HCT116 (cell line): ENCODE results near the gene PSMB7. TPM values are rescaled to one million over a fixed set of nuclear protein-coding genes. Genes with fewer than 3 reads are reported as not detected.

ENCODE experiments used
- ATAC-seq: fragments of 200-7000 bp; cut with Tn5 transposase; 2 replicates; pipeline ENCODE4 v1.9.1; 2020; ENCODE audit warnings: mild to moderate bottlenecking, moderate library complexity
- BruUV-seq: library from RNA; stranded (reverse); fragments of 400-500 nt; replicated peaks from 2 replicates; lab custom pipeline; 2021; lab: Mats Ljungman, UMichigan
- CTCF ChIA-PET: fragments of 300-600 bp; sonication (Branson Sonifier 250); formaldehyde crosslinking; loops from one replicate; lab custom pipeline; 2021; ENCODE audit warnings: antibody characterized with exemption; lab: Charles Lee
- POLR2A ChIA-PET: fragments of 300-600, 350-600 bp; sonication (Branson Sonifier 250); formaldehyde crosslinking; loops from one replicate; lab custom pipeline; 2021; ENCODE audit warnings: antibody characterized with exemption; lab: Charles Lee
- RAD21 ChIA-PET, 2 experiments: fragments of 300-600 bp; sonication (Branson Sonifier 250); formaldehyde crosslinking; loops; one replicate each; lab custom pipeline; 2023; ENCODE audit warnings: low total read pairs in 2 of 2; ENCODE audit not compliant: uncharacterized antibody in 2 of 2, unreplicated experiment in 2 of 2, low non-redundant PET in 1 of 2; lab: Charles Lee
- DNase-seq: peaks from one replicate; pipeline ENCODE4 v3.0.0-alpha.2; 2010; ENCODE audit warnings: low read depth, low spot score
- H2AFZ ChIP-seq: fragments of 200-600 bp; shearing (Covaris generic), sonication (generic); 2 replicates; pipeline ENCODE4 v1.6.1; 2017; ENCODE audit warnings: low read depth, mixed run types, mixed read lengths, antibody characterized with exemption, low read length; ENCODE audit not compliant: poor library complexity, severe bottlenecking
- H3K27ac ChIP-seq: 2 replicates; pipeline ENCODE4 v1.5.1; 2012; ENCODE audit warnings: low read depth, low read length
- H3K27me3 ChIP-seq: fragments of 200-600 bp; sonication (generic); 2 replicates; pipeline ENCODE4 v1.6.1; 2016; ENCODE audit warnings: mixed run types, low read length, mixed read lengths; ENCODE audit not compliant: insufficient read depth
- H3K36me3 ChIP-seq, 2 experiments: fragments of 200-500 bp in 1 of 2; fragments of 200-600 bp in 1 of 2; sonication (Bioruptor generic) in 1 of 2; sonication (generic) in 1 of 2; 2 replicates each; pipeline versions ENCODE4 v1.5.1 to v1.6.1; 2014 to 2016; ENCODE audit warnings: low read length in 2 of 2, inconsistent platforms in 1 of 2, mixed read lengths in 1 of 2, mixed run types in 1 of 2; ENCODE audit not compliant: insufficient read depth in 2 of 2, control insufficient read depth in 1 of 2
- H3K4me1 ChIP-seq, 2 experiments: fragments of 200-600 bp in 1 of 2; sonication (generic) in 1 of 2; 2 replicates each; pipeline versions ENCODE4 v1.5.1 to v1.6.1; 2012 to 2017; ENCODE audit warnings: low read length in 2 of 2, inconsistent platforms in 1 of 2, mild to moderate bottlenecking in 1 of 2, mixed read lengths in 1 of 2, mixed run types in 1 of 2, moderate library complexity in 1 of 2; ENCODE audit not compliant: insufficient read depth in 2 of 2, control insufficient read depth in 1 of 2
- H3K4me2 ChIP-seq: fragments of 200-600 bp; sonication (generic); 2 replicates; pipeline ENCODE4 v1.6.1; 2017; ENCODE audit warnings: mixed run types, low read length, mixed read lengths
- H3K4me3 ChIP-seq, 2 experiments: fragments of 200-600 bp in 1 of 2; sonication (generic) in 1 of 2; replicated peaks in 1 of 2; 2 replicates each; pipeline ENCODE4 v1.5.1; 2011 to 2016; ENCODE audit warnings: low read length in 2 of 2, control low read depth in 1 of 2, low read depth in 1 of 2, mild to moderate bottlenecking in 1 of 2, mixed read lengths in 1 of 2, mixed run types in 1 of 2
- H3K79me2 ChIP-seq: fragments of 200-600 bp; sonication (generic); 2 replicates; pipeline ENCODE4 v1.6.1; 2017; ENCODE audit warnings: mild to moderate bottlenecking, mixed run types, low read length, moderate library complexity, mixed read lengths; ENCODE audit not compliant: insufficient read depth
- H3K9ac ChIP-seq: fragments of 200-600 bp; sonication (generic); 2 replicates; pipeline ENCODE4 v1.6.1; 2016; ENCODE audit warnings: low read length, mixed read lengths
- H3K9me2 ChIP-seq: fragments of 200-600 bp; sonication (generic), shearing (Covaris generic); 2 replicates; pipeline ENCODE4 v1.6.1; 2017; ENCODE audit warnings: mixed run types, mild to moderate bottlenecking, moderate library complexity; ENCODE audit not compliant: insufficient read depth
- H3K9me3 ChIP-seq, 2 experiments: fragments of 200-500 bp in 1 of 2; fragments of 200-600 bp in 1 of 2; sonication (Bioruptor generic) in 1 of 2; sonication (generic) in 1 of 2; 2 replicates each; pipeline ENCODE4 v1.6.1; 2014 to 2017; ENCODE audit warnings: low read length in 2 of 2, mixed read lengths in 2 of 2, inconsistent platforms in 1 of 2, low read depth in 1 of 2, mild to moderate bottlenecking in 1 of 2, mixed run types in 1 of 2, moderate library complexity in 1 of 2; ENCODE audit not compliant: control insufficient read depth in 1 of 2, insufficient read depth in 1 of 2
- H4K20me1 ChIP-seq: fragments of 200-600 bp; sonication (generic), shearing (Covaris generic); 2 replicates; pipeline ENCODE4 v1.6.1; 2017; ENCODE audit warnings: mixed run types, mild to moderate bottlenecking, moderate library complexity; ENCODE audit not compliant: insufficient read depth
- CBX3 ChIP-seq: IDR thresholded peaks from 2 replicates; pipeline ENCODE4 v1.6.1; 2012; ENCODE audit warnings: low read depth
- CEBPB ChIP-seq: IDR thresholded peaks from 2 replicates; pipeline ENCODE4 v1.6.1; 2012; ENCODE audit warnings: low read depth
- CTCF ChIP-seq, 3 experiments: fragments of 200-600 bp in 1 of 3; sonication (generic) in 1 of 3; IDR thresholded peaks in 2 of 3; conservative IDR thresholded peaks in 1 of 3; 2 replicates each; pipeline ENCODE4 v1.5.1; 2012 to 2017; ENCODE audit warnings: low read depth in 2 of 3, low read length in 2 of 3, antibody characterized with exemption in 1 of 3, borderline replicate concordance in 1 of 3, control low read depth in 1 of 3, mild to moderate bottlenecking in 1 of 3, mixed read lengths in 1 of 3, mixed run types in 1 of 3, moderate library complexity in 1 of 3; ENCODE audit not compliant: insufficient read depth in 1 of 3
- EGR1 ChIP-seq: IDR thresholded peaks from 2 replicates; pipeline ENCODE4 v1.6.1; 2012; ENCODE audit warnings: low read depth
- ELF1 ChIP-seq: IDR thresholded peaks from 2 replicates; pipeline ENCODE4 v1.6.1; 2012; ENCODE audit warnings: low read depth, borderline replicate concordance
- EZH2 ChIP-seq: fragments of 200-600 bp; sonication (generic); IDR thresholded peaks from 2 replicates; pipeline ENCODE4 v1.6.1; 2017; ENCODE audit warnings: antibody characterized with exemption, mixed run types
- FOSL1 ChIP-seq: IDR thresholded peaks from 2 replicates; pipeline ENCODE4 v1.6.1; 2012; ENCODE audit warnings: low read depth
- JUND ChIP-seq: IDR thresholded peaks from 2 replicates; pipeline ENCODE4 v1.6.1; 2012
- POLR2AphosphoS5 ChIP-seq: IDR thresholded peaks from 2 replicates; pipeline ENCODE4 v1.6.1; 2011; ENCODE audit warnings: mild to moderate bottlenecking, low read depth, low read length, moderate library complexity
- SIN3A ChIP-seq: IDR thresholded peaks from 2 replicates; pipeline ENCODE4 v1.6.1; 2012; ENCODE audit warnings: low read depth
- SP1 ChIP-seq: IDR thresholded peaks from 2 replicates; pipeline ENCODE4 v1.6.1; 2012; ENCODE audit warnings: low read depth
- SRF ChIP-seq: IDR thresholded peaks from 2 replicates; pipeline ENCODE4 v1.6.1; 2012; ENCODE audit warnings: low read depth
- TCF7L2 ChIP-seq: IDR thresholded peaks from 2 replicates; pipeline ENCODE4 v1.7.0; 2011; ENCODE audit warnings: borderline replicate concordance, inconsistent platforms; ENCODE audit not compliant: insufficient read depth, insufficient read length; ENCODE audit errors: extremely low read depth
- YY1 ChIP-seq: IDR thresholded peaks from 2 replicates; pipeline ENCODE4 v1.6.1; 2011; ENCODE audit warnings: low read length, low read depth, moderate library complexity, mild to moderate bottlenecking; ENCODE audit not compliant: insufficient replicate concordance; ENCODE audit errors: extremely low read depth
- ZFX ChIP-seq: fragments of 450-650 bp; IDR thresholded peaks from 2 replicates; pipeline ENCODE4 v1.6.1; 2017
- ZNF274 ChIP-seq: fragments of 200-500 bp; sonication (Bioruptor generic); IDR thresholded peaks from 2 replicates; pipeline ENCODE4 v1.6.1; 2014; ENCODE audit warnings: mild to moderate bottlenecking, low read depth, low read length, inconsistent platforms
- intact Hi-C: fragments of 100-400 bp; cut with micrococcal nuclease; formaldehyde crosslinking; loops from 2 replicates; pipeline ENCODE4 v1.10.0; 2022
- total RNA-seq: library from RNA; stranded (reverse); gene quantifications from one replicate; pipeline ENCODE4 v1.2.1, GENCODE V29; 2021; ENCODE audit not compliant: unreplicated experiment
- TF ChIP-seq, protein P1 (sequence below): IDR thresholded peaks from 2 replicates; pipeline ENCODE4 v1.6.1; 2012
- TF ChIP-seq, protein P2 (sequence below): IDR thresholded peaks from 2 replicates; pipeline ENCODE4 v1.6.1; 2011; ENCODE audit warnings: mild to moderate bottlenecking, low read length, moderate library complexity; ENCODE audit not compliant: insufficient replicate concordance; ENCODE audit errors: extremely low read depth
- TF ChIP-seq, protein P3 (sequence below): IDR thresholded peaks from 2 replicates; pipeline ENCODE4 v1.6.1; 2012

Gene PSMB7
- total RNA-seq, 1 experiment from 2014 or later = 222 TPM

GRCh38 chr9:124373386-124373785, 41.9 kb downstream of the PSMB7 start:
- no peaks in the 10 kb centered on the region for H3K9me3 ChIP-seq
- peaks cover 7% of the 10 kb centered on the region; the same call in 1 of the 2 replicates for H4K20me1 ChIP-seq
- ATAC-seq = no peak
- H3K36me3 ChIP-seq = no peaks in the 10 kb centered on the region; a peak in 1 of 4 replicates
- H3K9ac ChIP-seq = no peak overlapping the region
- no peak for DNase-seq
- ChIA-PET CTCF (no interaction called here), RAD21 (no interaction called here), POLR2A (no interaction called here)
- no peak for TF ChIP-seq CEBPB
- TF ChIP-seq, protein P1, sequence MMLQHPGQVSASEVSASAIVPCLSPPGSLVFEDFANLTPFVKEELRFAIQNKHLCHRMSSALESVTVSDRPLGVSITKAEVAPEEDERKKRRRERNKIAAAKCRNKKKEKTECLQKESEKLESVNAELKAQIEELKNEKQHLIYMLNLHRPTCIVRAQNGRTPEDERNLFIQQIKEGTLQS = no peak
- no peak for TF ChIP-seq TCF7L2
- TF ChIP-seq ZNF274 = no peak
- TF ChIP-seq SRF = no peak
- no peak for TF ChIP-seq SP1
- TF ChIP-seq, protein P2, sequence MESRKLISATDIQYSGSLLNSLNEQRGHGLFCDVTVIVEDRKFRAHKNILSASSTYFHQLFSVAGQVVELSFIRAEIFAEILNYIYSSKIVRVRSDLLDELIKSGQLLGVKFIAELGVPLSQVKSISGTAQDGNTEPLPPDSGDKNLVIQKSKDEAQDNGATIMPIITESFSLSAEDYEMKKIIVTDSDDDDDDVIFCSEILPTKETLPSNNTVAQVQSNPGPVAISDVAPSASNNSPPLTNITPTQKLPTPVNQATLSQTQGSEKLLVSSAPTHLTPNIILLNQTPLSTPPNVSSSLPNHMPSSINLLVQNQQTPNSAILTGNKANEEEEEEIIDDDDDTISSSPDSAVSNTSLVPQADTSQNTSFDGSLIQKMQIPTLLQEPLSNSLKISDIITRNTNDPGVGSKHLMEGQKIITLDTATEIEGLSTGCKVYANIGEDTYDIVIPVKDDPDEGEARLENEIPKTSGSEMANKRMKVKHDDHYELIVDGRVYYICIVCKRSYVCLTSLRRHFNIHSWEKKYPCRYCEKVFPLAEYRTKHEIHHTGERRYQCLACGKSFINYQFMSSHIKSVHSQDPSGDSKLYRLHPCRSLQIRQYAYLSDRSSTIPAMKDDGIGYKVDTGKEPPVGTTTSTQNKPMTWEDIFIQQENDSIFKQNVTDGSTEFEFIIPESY = no peak
- no peak for TF ChIP-seq POLR2AphosphoS5
- no peak for TF ChIP-seq EZH2
- no peak for TF ChIP-seq YY1
- no peak for TF ChIP-seq JUND
- TF ChIP-seq, protein P3, sequence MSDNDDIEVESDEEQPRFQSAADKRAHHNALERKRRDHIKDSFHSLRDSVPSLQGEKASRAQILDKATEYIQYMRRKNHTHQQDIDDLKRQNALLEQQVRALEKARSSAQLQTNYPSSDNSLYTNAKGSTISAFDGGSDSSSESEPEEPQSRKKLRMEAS = no peak
- no peak for TF ChIP-seq CTCF (IDR thresholded peaks at IDR 0.05 in 2 of 3, conservative IDR thresholded peaks at IDR 0.05 in 1 of 3; ENCODE audit: borderline replicate concordance in 1 of 3, insufficient read depth in 1 of 3, low read depth in 2 of 3, low read length in 2 of 3)
- TF ChIP-seq EGR1 = no peak
- TF ChIP-seq CBX3 = no peak
- TF ChIP-seq FOSL1 = no peak
- TF ChIP-seq SIN3A = no peak
- no peak for TF ChIP-seq ZFX
- no peak for TF ChIP-seq ELF1
- no peak overlapping the region for H3K4me2 ChIP-seq
- no peaks in the 10 kb centered on the region for H3K27me3 ChIP-seq
- H2AFZ ChIP-seq = no peak overlapping the region
- H3K79me2 ChIP-seq = peaks cover 99% of the 10 kb centered on the region
- H3K4me1 ChIP-seq = no peaks in the 10 kb centered on the region
- no peaks in the 10 kb centered on the region for H3K9me2 ChIP-seq
- BruUV-seq = no TSS peak
- H3K4me3 ChIP-seq = no peak overlapping the region
- H3K27ac ChIP-seq = no peak overlapping the region
- intact Hi-C loops = no loop called here
